GM12872 (cell line): ENCODE measurements around the gene LRRC3C.

Experiments used
- CTCF ChIP-seq: IDR thresholded peaks from 3 replicates; pipeline ENCODE4 v1.5.1; 2011; ENCODE audit warnings: low read depth, mild to moderate bottlenecking, low read length, moderate library complexity; ENCODE audit not compliant: insufficient read depth

Gene LRRC3C

DNA sequence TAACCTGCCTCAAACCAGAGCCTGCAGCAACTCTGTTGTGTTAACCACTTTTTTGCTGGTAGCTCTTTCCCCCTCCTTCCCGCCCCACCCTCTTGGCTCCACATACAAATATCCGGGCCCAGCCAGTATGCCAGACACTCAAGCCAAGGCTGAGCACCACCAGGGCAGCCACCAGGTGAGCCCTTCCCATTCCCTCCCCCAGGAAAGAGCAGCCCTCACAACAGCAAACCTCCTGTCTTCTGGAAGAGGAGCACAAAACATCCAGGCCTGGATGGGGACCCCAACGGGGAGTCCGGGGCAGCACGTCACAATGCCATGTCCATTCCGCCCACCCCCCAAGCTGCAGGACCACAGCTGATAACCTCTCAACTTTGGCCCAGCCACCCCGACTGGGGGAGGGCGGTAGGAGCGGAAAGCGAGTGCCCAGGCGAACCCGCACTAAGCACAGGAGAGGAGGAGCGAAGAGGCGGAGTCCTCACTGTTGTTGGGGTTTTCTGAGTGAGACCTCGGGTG, 888 bp upstream of the LRRC3C start:
- no peak for TF ChIP-seq CTCF

DNA sequence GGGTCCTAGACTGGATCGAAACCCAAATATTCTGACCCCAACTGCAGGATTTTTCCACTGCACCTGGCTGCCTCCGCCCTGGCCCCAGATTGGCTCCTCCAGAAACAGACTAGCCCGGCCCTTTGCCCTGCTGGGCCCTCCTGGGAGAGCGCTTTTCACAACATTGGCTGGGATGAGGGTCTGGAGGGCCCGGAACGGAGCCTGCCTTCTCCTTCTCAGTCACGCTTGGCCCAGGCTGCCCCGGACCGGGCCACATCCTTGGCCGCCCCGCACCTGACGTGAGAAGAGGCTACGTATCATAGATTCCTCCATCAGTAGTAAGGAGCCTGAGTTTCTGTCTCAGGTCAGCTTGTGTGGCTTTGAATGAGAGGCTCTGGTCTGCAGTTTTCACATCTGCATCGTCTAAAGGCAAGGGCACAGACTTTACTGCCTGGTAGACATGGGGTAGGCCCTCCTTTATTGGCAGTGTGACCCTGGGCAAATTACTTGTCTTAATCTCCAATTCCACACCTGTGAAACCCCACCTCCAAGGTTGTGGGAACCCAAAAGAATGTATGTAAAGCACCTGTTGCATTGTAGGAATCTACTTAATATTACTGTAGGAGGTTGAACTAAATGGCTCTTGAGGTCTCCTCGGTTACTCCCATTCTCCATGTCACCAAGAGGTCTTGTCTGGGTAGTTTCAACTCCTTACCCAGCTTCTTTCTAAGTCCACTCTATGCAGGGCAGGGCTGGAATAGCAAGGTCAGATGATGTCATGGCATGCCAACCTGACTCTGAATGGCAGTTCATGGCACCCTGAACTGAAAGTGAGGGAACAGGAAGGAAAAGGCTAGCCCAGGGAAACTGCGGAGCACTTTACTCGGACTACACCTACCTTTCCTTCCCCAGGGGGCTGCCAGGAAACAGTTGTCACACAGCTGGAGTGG, 661 bp downstream of the LRRC3C start:
- no peak for TF ChIP-seq CTCF

DNA sequence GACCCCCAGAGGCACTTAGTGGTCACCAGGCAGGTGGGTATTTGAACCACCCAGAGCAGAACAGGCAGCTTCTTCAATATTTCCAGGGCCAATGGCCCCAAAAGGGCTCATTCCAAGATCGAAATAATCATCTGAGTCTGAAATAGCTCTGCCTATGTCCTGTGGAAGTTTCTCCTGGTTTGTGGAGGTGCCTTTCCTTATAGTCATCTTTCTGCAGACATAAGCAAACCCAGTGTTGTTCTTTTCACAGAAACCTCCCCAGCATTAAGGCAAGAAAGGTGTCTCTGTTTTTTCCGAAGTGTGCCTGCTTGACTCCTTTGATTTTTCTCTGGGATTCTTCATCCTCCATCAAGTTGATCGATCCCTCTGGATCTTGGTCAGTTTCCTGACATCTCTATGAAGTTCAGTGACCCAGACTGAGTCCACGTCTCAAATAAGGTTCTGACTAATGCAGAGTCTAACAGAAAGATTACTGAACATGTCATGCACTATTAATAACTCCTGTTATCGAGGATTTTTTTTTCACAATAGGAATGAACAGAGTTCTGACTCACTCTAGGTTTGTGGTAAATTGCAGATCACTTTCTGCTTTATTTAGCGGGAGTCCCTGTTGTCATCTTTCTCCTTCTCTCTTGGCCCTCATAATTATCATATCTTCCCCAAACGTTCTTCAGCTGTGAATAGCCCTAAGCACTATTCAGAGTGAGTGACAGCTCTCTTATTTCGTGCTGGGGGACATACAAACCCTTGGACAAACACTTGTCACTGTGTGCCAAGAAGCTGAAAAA, 1.5 kb downstream of the LRRC3C start:
- TF ChIP-seq CTCF, result no peak

DNA sequence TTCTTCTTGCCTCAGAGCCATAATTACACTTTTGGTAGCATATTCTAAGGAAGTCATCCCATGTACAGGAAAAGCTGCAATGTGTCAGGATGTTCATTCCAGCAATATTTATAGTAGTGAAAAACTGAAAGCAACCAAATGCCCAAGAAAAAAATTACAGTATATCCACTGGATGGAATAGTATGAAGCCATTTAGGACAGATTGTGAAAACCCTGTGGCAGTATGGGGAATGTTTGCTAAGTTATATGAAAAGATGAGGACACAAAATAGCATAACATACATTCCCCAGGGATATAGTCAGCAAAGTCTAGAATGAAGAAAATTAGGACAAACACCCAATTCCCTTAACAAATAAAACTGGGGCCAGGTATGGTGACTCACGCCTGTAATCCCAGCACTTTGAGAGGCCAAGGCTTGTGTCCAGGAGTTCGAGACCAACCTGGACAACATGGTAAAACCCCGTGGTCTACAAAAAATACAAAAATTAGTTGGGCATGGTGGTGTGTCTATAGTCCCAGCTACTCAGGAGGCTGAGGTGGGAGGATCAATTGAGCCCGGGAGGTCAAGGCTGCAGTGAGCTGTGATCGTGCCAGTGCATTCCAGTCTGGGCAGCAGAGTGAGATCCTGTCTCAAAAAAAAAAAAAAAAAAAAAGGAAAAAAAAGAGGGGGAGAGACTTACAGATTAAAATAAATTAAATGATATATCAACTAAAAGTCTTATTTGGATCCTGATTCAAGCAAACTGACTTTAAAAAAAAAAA, 2.3 kb downstream of the LRRC3C start:
- no peak for TF ChIP-seq CTCF

DNA sequence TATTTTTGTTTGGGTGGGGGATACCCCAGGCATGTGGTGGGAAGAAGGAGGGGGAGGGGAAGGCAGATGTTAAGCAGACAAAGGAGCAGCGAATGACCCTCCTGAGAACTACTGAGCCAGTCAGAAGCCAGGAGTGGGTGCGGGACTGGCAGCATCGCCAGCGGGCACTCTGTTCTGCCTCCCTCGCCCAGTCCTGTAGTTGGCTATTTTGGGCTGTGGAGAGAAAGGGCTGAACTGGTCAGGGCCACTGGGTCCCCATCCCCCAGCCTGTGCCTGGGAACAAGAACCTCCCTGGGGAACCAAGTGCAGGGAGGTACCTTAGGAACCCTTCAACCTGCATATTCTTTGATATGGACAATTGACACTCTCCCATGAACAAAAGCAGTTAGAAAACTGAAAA, 6.4 kb downstream of the LRRC3C start:
- no peak for TF ChIP-seq CTCF

DNA sequence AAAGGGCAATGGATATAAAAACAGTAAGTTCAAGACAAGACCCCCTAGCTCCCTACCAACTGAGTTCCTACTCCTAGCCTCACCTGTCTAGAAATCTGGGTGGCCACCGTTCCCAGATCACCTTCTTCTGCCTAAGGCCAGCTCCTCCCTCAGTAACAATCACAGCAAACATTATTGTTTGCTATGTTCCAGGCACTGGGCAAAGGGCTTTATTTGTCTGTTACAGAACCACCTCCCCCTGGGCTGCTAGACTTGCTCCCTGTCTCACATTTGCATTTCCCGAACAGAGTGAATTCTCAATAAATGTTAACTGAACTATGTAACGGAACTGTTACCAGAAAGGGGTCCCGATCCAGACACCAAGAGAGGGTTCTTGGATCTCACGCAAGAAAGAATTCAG, 6.8 kb downstream of the LRRC3C start:
- no peak for TF ChIP-seq CTCF

DNA sequence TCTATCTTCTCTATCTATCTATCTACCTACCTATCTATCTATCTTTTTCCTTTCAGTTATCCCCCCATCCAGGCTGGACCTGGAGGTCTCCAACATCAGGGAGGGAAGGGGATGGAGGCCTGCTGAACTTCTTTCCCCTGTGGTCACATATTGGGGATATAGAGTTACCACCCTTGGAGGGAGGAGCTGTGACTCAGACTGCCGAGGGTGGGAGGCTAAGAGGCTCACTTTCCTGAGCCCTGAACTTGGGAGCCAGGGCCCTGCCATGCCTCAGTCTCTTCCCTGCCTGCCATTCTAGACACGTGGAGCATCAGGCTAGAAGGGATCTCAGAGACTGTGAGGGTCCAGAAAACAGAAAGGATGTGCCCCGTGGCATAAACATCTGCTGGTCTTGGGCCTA, 8.4 kb downstream of the LRRC3C start:
- no peak for TF ChIP-seq CTCF
